Right ventricle myocardium superior (tissue), 1 donor: ENCODE results near the gene KLF7. TPM values are rescaled to one million over a fixed set of nuclear protein-coding genes. Genes with fewer than 3 reads are reported as not detected.

Source experiments
- ATAC-seq: fragments of 200-7000 bp; cut with Tn5 transposase; one replicate; pipeline ENCODE4 v1.9.1; 2020; ENCODE audit warnings: mild to moderate bottlenecking; ENCODE audit not compliant: poor library complexity
- DNase-seq: peaks from one replicate; pipeline ENCODE4 v3.0.0-alpha.2; 2020
- intact Hi-C: fragments of 100-400 bp; cut with DNase I; formaldehyde crosslinking; loops from one replicate; pipeline ENCODE4 v1.11.2; 2022
- long read RNA-seq: library from polyadenylated mRNA; unstranded; transcript quantifications from one replicate; pipeline ENCODE4 v2.0.0, GENCODE V29; 2021
- total RNA-seq: library from RNA; stranded (reverse); fragmentation: NEBNext Ultra II Directional; extraction: Animal tissue kit (Norgen Biotek cat#: 25700); gene quantifications from one replicate; pipeline ENCODE4 v1.2.1, GENCODE V29; 2021
- donor health status: DM: no; HTN: yes; CAD: no; lungs with severe emphysema.

The KLF7 gene
- 19.2 TPM for total RNA-seq
- long read RNA-seq, full-length matches to known transcripts = 8 of 15 reads
- long read RNA-seq, partial matches to known transcripts = 3 of 15 reads
- long read RNA-seq, other reads (novel, unspliced or antisense) = 4 of 15 reads

GRCh38 chr2:207165121-207166038 lies at the start of gene KLF7:
TSS of gene KLF7 (minus strand) at chr2:207165948. CDS start at chr2:207165568, 380 bp downstream.
- DNase-seq (peak; percentile 63), ATAC-seq (peak; percentile 28)
- intact Hi-C loops = loop anchor here (5.0 to 10.0 kb wide), 3 partner anchors 172 to 309 kb away; no protein-coding TSS in a partner anchor

- intact Hi-C loops = no loop called here
These were observed 49.6 kb upstream of the KLF7 start for GRCh38 chr2:207215308-207215707.

GRCh38 chr2:207214446-207214845 lies 48.7 kb upstream of the KLF7 start:
- intact Hi-C loops = no loop called here
- ATAC-seq (no peak), DNase-seq (no peak)

More at GRCh38 chr2:207215308-207215707, 49.6 kb upstream of the KLF7 start:
- no peak for DNase-seq
- ATAC-seq = no peak

- intact Hi-C loops = no loop called here
- ATAC-seq = no peak
- no peak for DNase-seq
These were observed 40.3 kb upstream of the KLF7 start for GRCh38 chr2:207206011-207206410.

- ATAC-seq (no peak), DNase-seq (no peak)
- intact Hi-C loops = no loop called here
These were observed 39.6 kb upstream of the KLF7 start for GRCh38 chr2:207205173-207205957.

- intact Hi-C loops = no loop called here
- ATAC-seq (no peak), DNase-seq (no peak)
These were observed 37.3 kb upstream of the KLF7 start for GRCh38 chr2:207203056-207203455.

GRCh38 chr2:207202645-207203044 lies 36.9 kb upstream of the KLF7 start:
- DNase-seq (no peak), ATAC-seq (no peak)
- intact Hi-C loops = no loop called here

GRCh38 chr2:207201416-207201815 lies 35.7 kb upstream of the KLF7 start:
- no peak for ATAC-seq
- DNase-seq = no peak
- intact Hi-C loops = no loop called here

- intact Hi-C loops = no loop called here
- DNase-seq = no peak
- ATAC-seq = no peak
These were observed 34.4 kb upstream of the KLF7 start for GRCh38 chr2:207200136-207200535.

GRCh38 chr2:207194028-207194427 lies 28.3 kb upstream of the KLF7 start:
- DNase-seq = no peak
- ATAC-seq = no peak
- intact Hi-C loops = no loop called here

- intact Hi-C loops = no loop called here
- ATAC-seq (no peak), DNase-seq (no peak)
These were observed 23.1 kb upstream of the KLF7 start for GRCh38 chr2:207188626-207189419.

- DNase-seq = no peak
- no peak for ATAC-seq
- intact Hi-C loops = no loop called here
These were observed 19.6 kb upstream of the KLF7 start for GRCh38 chr2:207185372-207185771.

- ATAC-seq (no peak), DNase-seq (no peak)
- intact Hi-C loops = no loop called here
These were observed 19.0 kb upstream of the KLF7 start for GRCh38 chr2:207184768-207185167.

GRCh38 chr2:207184348-207184747 lies 18.6 kb upstream of the KLF7 start:
- no peak for ATAC-seq
- intact Hi-C loops = no loop called here
- no peak for DNase-seq

- DNase-seq = no peak
- intact Hi-C loops = no loop called here
- no peak for ATAC-seq
These were observed 17.8 kb upstream of the KLF7 start for GRCh38 chr2:207183506-207183905.

- intact Hi-C loops = no loop called here
- no peak for ATAC-seq
- DNase-seq = no peak
These were observed 17.2 kb upstream of the KLF7 start for GRCh38 chr2:207182911-207183310.

- ATAC-seq (no peak), DNase-seq (no peak)
- intact Hi-C loops = no loop called here
These were observed 16.0 kb upstream of the KLF7 start for GRCh38 chr2:207181526-207182274.

- DNase-seq = no peak
- intact Hi-C loops = no loop called here
- no peak for ATAC-seq
These were observed 15.0 kb upstream of the KLF7 start for GRCh38 chr2:207180741-207181140.
